ENCODE measurements around the gene SUPT4H1. TPM values are rescaled to one million over a fixed set of nuclear protein-coding genes. Genes with fewer than 3 reads are reported as not detected.

Gene SUPT4H1
- total and polyA plus RNA-seq, 9 of the 15 experiments (the other 6 are each of a cell fraction or from before 2014, with no cell fraction given) = 62.1 to 320 (median 117) TPM

DNA sequence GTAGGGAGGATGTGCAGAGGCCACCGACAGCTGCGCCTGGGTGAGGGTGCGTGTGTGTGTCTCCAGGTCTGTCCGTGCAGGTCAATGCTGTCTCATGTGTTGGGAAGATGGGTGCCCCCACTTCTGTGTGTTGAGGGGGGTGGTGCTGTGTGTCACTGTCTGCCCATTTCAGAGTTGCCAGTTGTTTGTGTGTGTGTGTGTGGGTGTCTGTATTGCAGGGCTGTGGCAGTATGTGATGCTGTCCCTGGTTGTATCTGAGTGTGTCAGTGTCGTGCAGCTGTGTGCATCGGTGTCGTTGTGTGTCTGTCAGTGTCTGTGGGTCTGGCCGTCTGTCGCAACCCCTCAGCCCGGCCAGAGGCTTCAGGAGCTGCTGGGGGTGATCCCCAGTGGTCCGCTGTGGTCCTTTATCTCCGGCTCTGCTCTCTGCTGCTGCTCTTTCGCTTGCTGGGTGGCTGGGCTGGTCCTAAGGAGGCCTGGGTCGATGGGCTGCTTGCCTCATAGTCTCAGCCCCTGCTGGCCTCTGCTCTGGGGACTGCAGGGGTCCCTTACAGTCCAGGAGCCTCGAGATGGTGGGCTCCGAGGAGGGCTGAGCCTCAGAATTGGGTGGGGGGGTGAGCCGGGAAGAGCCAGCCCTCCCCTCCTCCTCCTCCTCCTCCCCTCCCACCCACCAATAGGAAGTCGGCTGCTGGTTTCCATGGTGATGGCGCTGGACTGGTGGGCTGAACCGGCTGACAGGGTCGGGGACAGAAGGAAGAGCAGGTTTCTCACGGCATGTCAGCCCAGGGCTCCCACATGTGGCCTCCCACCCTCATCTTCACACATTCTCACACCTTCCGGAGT is 23.6 kb downstream of the SUPT4H1 start, which contains the start of gene TSPOAP1 (continued):
- TF ChIP-seq, protein P1, sequence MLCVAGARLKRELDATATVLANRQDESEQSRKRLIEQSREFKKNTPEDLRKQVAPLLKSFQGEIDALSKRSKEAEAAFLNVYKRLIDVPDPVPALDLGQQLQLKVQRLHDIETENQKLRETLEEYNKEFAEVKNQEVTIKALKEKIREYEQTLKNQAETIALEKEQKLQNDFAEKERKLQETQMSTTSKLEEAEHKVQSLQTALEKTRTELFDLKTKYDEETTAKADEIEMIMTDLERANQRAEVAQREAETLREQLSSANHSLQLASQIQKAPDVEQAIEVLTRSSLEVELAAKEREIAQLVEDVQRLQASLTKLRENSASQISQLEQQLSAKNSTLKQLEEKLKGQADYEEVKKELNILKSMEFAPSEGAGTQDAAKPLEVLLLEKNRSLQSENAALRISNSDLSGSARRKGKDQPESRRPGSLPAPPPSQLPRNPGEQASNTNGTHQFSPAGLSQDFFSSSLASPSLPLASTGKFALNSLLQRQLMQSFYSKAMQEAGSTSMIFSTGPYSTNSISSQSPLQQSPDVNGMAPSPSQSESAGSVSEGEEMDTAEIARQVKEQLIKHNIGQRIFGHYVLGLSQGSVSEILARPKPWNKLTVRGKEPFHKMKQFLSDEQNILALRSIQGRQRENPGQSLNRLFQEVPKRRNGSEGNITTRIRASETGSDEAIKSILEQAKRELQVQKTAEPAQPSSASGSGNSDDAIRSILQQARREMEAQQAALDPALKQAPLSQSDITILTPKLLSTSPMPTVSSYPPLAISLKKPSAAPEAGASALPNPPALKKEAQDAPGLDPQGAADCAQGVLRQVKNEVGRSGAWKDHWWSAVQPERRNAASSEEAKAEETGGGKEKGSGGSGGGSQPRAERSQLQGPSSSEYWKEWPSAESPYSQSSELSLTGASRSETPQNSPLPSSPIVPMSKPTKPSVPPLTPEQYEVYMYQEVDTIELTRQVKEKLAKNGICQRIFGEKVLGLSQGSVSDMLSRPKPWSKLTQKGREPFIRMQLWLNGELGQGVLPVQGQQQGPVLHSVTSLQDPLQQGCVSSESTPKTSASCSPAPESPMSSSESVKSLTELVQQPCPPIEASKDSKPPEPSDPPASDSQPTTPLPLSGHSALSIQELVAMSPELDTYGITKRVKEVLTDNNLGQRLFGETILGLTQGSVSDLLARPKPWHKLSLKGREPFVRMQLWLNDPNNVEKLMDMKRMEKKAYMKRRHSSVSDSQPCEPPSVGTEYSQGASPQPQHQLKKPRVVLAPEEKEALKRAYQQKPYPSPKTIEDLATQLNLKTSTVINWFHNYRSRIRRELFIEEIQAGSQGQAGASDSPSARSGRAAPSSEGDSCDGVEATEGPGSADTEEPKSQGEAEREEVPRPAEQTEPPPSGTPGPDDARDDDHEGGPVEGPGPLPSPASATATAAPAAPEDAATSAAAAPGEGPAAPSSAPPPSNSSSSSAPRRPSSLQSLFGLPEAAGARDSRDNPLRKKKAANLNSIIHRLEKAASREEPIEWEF (CRISPR knock-in tag; IDR thresholded peaks at IDR 0.05) = no peak
- TF ChIP-seq MYC (IDR thresholded peaks at IDR 0.05; ENCODE audit: low read depth, low read length) = no peak
- TF ChIP-seq MYC (CRISPR knock-in tag; IDR thresholded peaks at IDR 0.05; ENCODE audit: borderline replicate concordance, low read depth) = peak; percentile 41; the same call in 1 of the 2 replicates
- TF ChIP-seq, protein P2, sequence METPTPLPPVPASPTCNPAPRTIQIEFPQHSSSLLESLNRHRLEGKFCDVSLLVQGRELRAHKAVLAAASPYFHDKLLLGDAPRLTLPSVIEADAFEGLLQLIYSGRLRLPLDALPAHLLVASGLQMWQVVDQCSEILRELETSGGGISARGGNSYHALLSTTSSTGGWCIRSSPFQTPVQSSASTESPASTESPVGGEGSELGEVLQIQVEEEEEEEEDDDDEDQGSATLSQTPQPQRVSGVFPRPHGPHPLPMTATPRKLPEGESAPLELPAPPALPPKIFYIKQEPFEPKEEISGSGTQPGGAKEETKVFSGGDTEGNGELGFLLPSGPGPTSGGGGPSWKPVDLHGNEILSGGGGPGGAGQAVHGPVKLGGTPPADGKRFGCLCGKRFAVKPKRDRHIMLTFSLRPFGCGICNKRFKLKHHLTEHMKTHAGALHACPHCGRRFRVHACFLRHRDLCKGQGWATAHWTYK (CRISPR knock-in tag; IDR thresholded peaks at IDR 0.05) = peak; percentile 51; the same call in 1 of the 2 replicates
- TF ChIP-seq RBBP5 (IDR thresholded peaks at IDR 0.05; ENCODE audit: borderline replicate concordance, insufficient read depth, low read length, poor library complexity, severe bottlenecking) = peak; percentile 6
- TF ChIP-seq IRF2 (CRISPR knock-in tag; IDR thresholded peaks at IDR 0.05) = no peak
- no peak for TF ChIP-seq PRPF4 (IDR thresholded peaks at IDR 0.05; ENCODE audit: insufficient read depth, low read depth, low read length, poor library complexity, severe bottlenecking)
- no peak for TF ChIP-seq ESRRB (CRISPR knock-in tag; IDR thresholded peaks at IDR 0.05; ENCODE audit: borderline replicate concordance)
- TF ChIP-seq THRAP3 (IDR thresholded peaks at IDR 0.05; ENCODE audit: borderline replicate concordance) = peak; percentile 98
- TF ChIP-seq ZKSCAN1 (IDR thresholded peaks at IDR 0.05; ENCODE audit: low read depth, low read length) = no peak; the same call in 1 of the 2 replicates
- TF ChIP-seq, protein P3, sequence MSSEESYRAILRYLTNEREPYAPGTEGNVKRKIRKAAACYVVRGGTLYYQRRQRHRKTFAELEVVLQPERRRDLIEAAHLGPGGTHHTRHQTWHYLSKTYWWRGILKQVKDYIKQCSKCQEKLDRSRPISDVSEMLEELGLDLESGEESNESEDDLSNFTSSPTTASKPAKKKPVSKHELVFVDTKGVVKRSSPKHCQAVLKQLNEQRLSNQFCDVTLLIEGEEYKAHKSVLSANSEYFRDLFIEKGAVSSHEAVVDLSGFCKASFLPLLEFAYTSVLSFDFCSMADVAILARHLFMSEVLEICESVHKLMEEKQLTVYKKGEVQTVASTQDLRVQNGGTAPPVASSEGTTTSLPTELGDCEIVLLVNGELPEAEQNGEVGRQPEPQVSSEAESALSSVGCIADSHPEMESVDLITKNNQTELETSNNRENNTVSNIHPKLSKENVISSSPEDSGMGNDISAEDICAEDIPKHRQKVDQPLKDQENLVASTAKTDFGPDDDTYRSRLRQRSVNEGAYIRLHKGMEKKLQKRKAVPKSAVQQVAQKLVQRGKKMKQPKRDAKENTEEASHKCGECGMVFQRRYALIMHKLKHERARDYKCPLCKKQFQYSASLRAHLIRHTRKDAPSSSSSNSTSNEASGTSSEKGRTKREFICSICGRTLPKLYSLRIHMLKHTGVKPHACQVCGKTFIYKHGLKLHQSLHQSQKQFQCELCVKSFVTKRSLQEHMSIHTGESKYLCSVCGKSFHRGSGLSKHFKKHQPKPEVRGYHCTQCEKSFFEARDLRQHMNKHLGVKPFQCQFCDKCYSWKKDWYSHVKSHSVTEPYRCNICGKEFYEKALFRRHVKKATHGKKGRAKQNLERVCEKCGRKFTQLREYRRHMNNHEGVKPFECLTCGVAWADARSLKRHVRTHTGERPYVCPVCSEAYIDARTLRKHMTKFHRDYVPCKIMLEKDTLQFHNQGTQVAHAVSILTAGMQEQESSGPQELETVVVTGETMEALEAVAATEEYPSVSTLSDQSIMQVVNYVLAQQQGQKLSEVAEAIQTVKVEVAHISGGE (CRISPR knock-in tag; IDR thresholded peaks at IDR 0.05) = no peak
- no peak for TF ChIP-seq KLF1 (tag; IDR thresholded peaks at IDR 0.05)
- TF ChIP-seq, protein P4, sequence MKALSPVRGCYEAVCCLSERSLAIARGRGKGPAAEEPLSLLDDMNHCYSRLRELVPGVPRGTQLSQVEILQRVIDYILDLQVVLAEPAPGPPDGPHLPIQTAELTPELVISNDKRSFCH (CRISPR knock-in tag; IDR thresholded peaks at IDR 0.05) = no peak
- TF ChIP-seq, protein P4 (tag; IDR thresholded peaks at IDR 0.05) = peak; percentile 11; the same call in 1 of the 2 replicates
- TF ChIP-seq ZNF217 (CRISPR knock-in tag; IDR thresholded peaks at IDR 0.05) = no peak
